Stimulated activated naive B cell treated with anti-CD40 and anti-IgM and Interleukin-4, amounts not matched to agents 10 μg/mL and 1 μg/mL and 100 μg/mL, for 72 hours (primary cell): ENCODE measurements around the gene FBXO9.
"Not testable (repeated sequence)": the region's sequence is repeated elsewhere in the genome, so short reads cannot be mapped to it uniquely, and the experiment has no call there.

Experiments used
- ATAC-seq, 2 donors: fragments of 150-1000 bp; cut with Tn5 transposase; replicated peaks; 2 replicates each; pipeline ENCODE4 v1.10.0; 2021; ENCODE audit warnings: moderate library complexity in 1 of 2
- DNase-seq: peaks from one replicate; pipeline ENCODE4 v3.0.0; 2021
- H3K27ac Mint-ChIP-seq: one replicate; pipeline ENCODE4 v1.8.0; 2022; ENCODE audit warnings: mild to moderate bottlenecking, mixed read lengths
- H3K27me3 Mint-ChIP-seq, 2 donors: one replicate each; pipeline ENCODE4 v1.8.0; 2022; ENCODE audit warnings: mixed read lengths in 2 of 2
- H3K36me3 Mint-ChIP-seq, 2 donors: one replicate each; pipeline ENCODE4 v1.8.0; 2022; ENCODE audit warnings: mixed read lengths in 2 of 2, mild to moderate bottlenecking in 1 of 2
- H3K4me1 Mint-ChIP-seq, 2 donors: one replicate each; pipeline ENCODE4 v1.8.0; 2022; ENCODE audit warnings: mixed read lengths in 2 of 2, mild to moderate bottlenecking in 1 of 2
- H3K4me3 Mint-ChIP-seq, 2 donors: one replicate each; pipeline ENCODE4 v1.8.0; 2022; ENCODE audit warnings: mild to moderate bottlenecking in 2 of 2, mixed read lengths in 2 of 2, moderate library complexity in 1 of 2
- H3K9me3 Mint-ChIP-seq, 2 donors: one replicate each; pipeline ENCODE4 v1.8.0; 2022; ENCODE audit warnings: mixed read lengths in 2 of 2, mild to moderate bottlenecking in 1 of 2

Gene FBXO9

GRCh38 chr6:53038141-53038540 lies 27.1 kb upstream of the FBXO9 start:
- H3K4me1 Mint-ChIP-seq = no peaks in the 10 kb centered on the region

DNA sequence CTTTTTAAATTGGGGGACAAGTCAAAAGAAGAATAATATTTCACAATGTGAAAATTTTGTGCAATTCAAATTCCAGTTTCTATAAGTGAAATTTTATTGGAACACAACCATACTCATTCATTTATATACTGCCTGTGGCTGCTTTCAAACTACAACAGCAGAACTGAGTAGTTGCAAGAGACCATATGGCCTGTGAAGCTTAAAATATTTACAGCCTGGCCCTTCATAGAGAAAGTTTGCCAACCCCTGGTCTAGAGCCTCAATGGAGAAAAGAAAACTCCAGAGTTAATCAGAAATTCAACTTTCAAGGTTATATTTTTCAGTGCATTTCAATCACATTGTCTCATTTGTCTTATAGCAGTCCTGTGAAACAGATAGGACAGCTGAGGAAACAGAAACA lies 26.6 kb upstream of the FBXO9 start:
- no peak overlapping the region for H3K27ac Mint-ChIP-seq
- no peak for DNase-seq
- no peaks in the 10 kb centered on the region for H3K9me3 Mint-ChIP-seq
- peaks cover 30 to 42% of the 10 kb centered on the region in 2 donors for H3K36me3 Mint-ChIP-seq
- ATAC-seq = no peak
- no peak overlapping the region for H3K4me3 Mint-ChIP-seq
- no peaks in the 10 kb centered on the region for H3K27me3 Mint-ChIP-seq
- no peaks in the 10 kb centered on the region for H3K4me1 Mint-ChIP-seq

More at GRCh38 chr6:53038141-53038540, 27.1 kb upstream of the FBXO9 start:
- ATAC-seq (no peak), DNase-seq (no peak)
- no peaks in the 10 kb centered on the region for H3K27me3 Mint-ChIP-seq
- H3K36me3 Mint-ChIP-seq = peaks cover 33 to 42% of the 10 kb centered on the region in 2 donors
- no peak overlapping the region for H3K27ac Mint-ChIP-seq
- H3K4me3 Mint-ChIP-seq = no peak overlapping the region
- no peaks in the 10 kb centered on the region for H3K9me3 Mint-ChIP-seq

DNA sequence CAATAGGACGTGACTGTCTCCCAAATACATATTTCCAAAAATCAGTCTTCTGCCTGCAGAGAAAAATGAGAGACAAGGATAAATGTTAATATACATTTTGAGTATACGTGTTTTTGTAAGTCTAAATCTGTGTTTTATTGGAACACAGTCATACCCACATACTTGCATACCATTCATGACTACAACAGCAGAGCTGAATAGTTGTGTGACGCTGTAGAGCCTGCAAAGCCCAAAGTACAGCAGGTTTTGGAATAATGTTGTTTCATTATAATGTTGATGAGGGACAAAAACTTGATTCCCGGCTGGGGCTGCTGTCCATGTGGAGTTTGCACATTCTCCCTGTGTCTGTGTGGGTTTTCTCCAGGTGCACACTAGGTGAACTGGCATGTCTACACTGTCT lies 23.8 kb upstream of the FBXO9 start:
- Mint-ChIP-seq H3K4me3 (no peak overlapping the region), H3K27ac (no peak overlapping the region), H3K4me1 (no peaks in the 10 kb centered on the region), H3K36me3 (peaks cover 23 to 30% of the 10 kb centered on the region in 2 donors), H3K9me3 (no peaks in the 10 kb centered on the region), H3K27me3 (no peaks in the 10 kb centered on the region)
- DNase-seq (no peak), ATAC-seq (no peak)

DNA sequence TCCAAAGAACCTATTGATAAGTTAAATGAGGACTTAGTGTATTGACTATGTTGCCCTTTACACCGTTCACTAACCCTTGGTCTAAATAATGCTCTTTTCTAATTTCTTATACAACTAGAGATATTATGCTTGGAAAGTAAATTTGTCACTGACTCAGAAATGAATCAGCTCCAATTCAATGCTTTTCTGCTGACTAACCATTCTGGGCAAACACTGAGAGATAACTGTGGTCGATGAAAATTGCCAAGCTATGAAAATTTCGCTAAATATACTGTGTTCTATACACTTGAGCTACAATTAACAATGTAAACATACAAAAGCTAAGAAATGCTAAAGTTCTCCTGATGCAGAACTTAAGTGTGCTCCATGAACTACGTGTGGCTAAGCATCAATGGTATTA lies 23.1 kb upstream of the FBXO9 start:
- no peak overlapping the region for H3K4me3 Mint-ChIP-seq
- H3K9me3 Mint-ChIP-seq = no peaks in the 10 kb centered on the region
- H3K36me3 Mint-ChIP-seq = peaks cover 20 to 26% of the 10 kb centered on the region in 2 donors
- DNase-seq (no peak), ATAC-seq (no peak)
- H3K4me1 Mint-ChIP-seq = peaks cover 0 to 2% of the 10 kb centered on the region in 2 donors
- no peak overlapping the region for H3K27ac Mint-ChIP-seq
- H3K27me3 Mint-ChIP-seq = no peaks in the 10 kb centered on the region

DNA sequence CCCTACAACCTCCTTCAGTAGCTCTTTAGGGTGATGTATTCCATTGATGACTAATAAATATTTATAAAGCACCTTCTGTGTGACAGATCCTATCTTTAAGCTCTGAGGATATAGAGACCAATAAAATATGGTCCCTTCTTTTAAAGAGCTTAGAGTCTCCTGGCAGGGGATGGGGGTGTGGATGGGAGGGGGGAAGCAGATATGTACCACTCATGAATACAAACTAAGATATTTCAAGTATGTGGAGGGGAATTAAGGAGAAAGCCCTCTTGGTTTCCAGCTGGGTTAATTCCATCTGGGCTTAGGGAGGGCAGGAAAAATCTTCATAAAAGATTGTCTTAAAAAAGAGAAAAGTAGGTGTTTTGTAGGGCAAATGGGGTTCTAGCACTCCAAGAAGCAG lies 21.6 kb upstream of the FBXO9 start:
- DNase-seq (no peak), ATAC-seq (no peak)
- Mint-ChIP-seq H3K4me1 (peaks cover 4 to 10% of the 10 kb centered on the region in 2 donors), H3K27ac (no peak overlapping the region), H3K27me3 (no peaks in the 10 kb centered on the region), H3K36me3 (peaks cover 18 to 24% of the 10 kb centered on the region in 2 donors), H3K4me3 (no peak overlapping the region), H3K9me3 (no peaks in the 10 kb centered on the region)

- H3K36me3 Mint-ChIP-seq = peaks cover 18 to 22% of the 10 kb centered on the region in 2 donors
- H3K27me3 Mint-ChIP-seq = no peaks in the 10 kb centered on the region
- H3K27ac Mint-ChIP-seq = no peak overlapping the region
- no peaks in the 10 kb centered on the region for H3K9me3 Mint-ChIP-seq
- ATAC-seq (no peak), DNase-seq (no peak)
- no peak overlapping the region for H3K4me3 Mint-ChIP-seq
- H3K4me1 Mint-ChIP-seq = peaks cover 7 to 15% of the 10 kb centered on the region in 2 donors
Observed at GRCh38 chr6:53044071-53044470, 21.1 kb upstream of the FBXO9 start.

DNA sequence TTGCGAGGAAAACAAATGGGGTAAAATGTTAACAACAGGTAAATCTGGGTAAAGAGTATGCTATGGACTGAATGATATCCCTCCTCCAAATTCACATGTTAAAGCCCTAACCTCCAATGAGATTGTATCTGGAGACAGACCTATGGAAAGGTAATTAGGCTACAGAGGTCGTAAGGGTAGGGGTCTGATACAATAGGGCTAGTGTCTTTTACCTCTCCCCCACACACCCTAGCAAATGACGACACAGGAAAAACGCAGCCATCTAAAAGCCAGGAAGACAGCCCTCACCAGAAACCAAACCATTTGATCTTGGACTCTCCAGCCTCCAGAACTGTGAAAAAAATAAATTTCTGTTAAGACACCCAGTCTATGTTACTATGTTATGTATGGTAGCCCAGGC lies 20.6 kb upstream of the FBXO9 start:
- Mint-ChIP-seq H3K4me3 (no peak overlapping the region), H3K4me1 (peaks cover 7 to 15% of the 10 kb centered on the region in 2 donors)
- no peak for ATAC-seq

DNA sequence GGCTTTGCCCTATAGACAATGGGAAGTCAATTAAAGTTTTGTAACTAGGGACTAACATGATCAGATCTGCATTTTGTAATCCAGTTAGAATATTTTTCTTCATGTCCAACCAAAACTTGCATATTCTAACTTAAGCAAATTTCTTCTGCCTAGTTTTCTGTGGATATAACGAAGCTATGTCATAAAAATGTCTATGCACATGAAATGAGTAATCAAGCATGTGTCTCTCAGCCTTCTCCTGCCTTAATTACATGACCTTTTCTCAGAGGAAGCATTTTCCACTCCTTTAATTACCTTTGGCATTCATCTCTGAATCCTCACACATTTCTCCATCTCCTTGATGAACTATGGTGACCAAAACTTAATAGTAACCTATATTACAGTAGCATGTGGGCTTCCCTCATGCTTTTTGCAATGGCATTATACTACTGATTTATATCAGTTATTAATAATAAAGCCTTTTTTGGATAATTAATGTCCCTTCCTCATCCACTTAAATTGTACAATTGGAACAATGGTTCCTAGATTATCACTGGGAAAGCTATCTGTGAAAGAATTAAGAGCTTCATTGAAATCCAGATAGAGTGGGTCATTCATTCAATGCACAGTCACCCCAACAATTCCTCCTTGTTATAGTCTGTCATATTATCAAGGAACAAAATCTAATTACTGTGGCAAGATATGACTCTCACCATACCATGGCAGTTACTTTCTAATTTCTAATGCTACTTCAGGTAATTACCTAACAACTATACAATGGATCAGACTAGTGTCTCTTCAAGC lies 19.1 kb upstream of the FBXO9 start:
- no peak for DNase-seq
- no peaks in the 10 kb centered on the region for H3K27me3 Mint-ChIP-seq
- no peaks in the 10 kb centered on the region for H3K9me3 Mint-ChIP-seq
- ATAC-seq = no peak
- peaks cover 7 to 15% of the 10 kb centered on the region in 2 donors for H3K4me1 Mint-ChIP-seq
- H3K36me3 Mint-ChIP-seq = peaks cover 2 to 5% of the 10 kb centered on the region in 2 donors
- H3K27ac Mint-ChIP-seq = no peak overlapping the region
- H3K4me3 Mint-ChIP-seq = no peak overlapping the region

More for the DNA sequence above, 20.6 kb upstream of the FBXO9 start:
- peaks cover 14 to 17% of the 10 kb centered on the region in 2 donors for H3K36me3 Mint-ChIP-seq
- no peak for DNase-seq
- no peak overlapping the region for H3K27ac Mint-ChIP-seq
- no peaks in the 10 kb centered on the region for H3K9me3 Mint-ChIP-seq
- no peaks in the 10 kb centered on the region for H3K27me3 Mint-ChIP-seq

GRCh38 chr6:53048431-53049195 lies 16.6 kb upstream of the FBXO9 start:
- peaks cover 7 to 18% of the 10 kb centered on the region in 2 donors for H3K4me1 Mint-ChIP-seq
- peak overlapping the region in 1 of 2 donors; percentile 6 for H3K4me3 Mint-ChIP-seq
- DNase-seq (no peak), ATAC-seq (peak; percentile 65 to 68)
- H3K36me3 Mint-ChIP-seq = peaks cover 12% of the 10 kb centered on the region in 2 donors
- peak overlapping the region; percentile 2 for H3K27ac Mint-ChIP-seq
- peaks cover 0 to 2% of the 10 kb centered on the region in 2 donors for H3K9me3 Mint-ChIP-seq
- H3K27me3 Mint-ChIP-seq = no peaks in the 10 kb centered on the region

- Mint-ChIP-seq H3K27ac (no peak overlapping the region), H3K4me3 (no peak overlapping the region), H3K27me3 (no peaks in the 10 kb centered on the region), H3K36me3 (peaks cover 10 to 17% of the 10 kb centered on the region in 2 donors), H3K9me3 (peaks cover 0 to 2% of the 10 kb centered on the region in 2 donors), H3K4me1 (peaks cover 8 to 26% of the 10 kb centered on the region in 2 donors)
- no peak for ATAC-seq
- no peak for DNase-seq
Observed at GRCh38 chr6:53049415-53049814, 15.8 kb upstream of the FBXO9 start.

DNA sequence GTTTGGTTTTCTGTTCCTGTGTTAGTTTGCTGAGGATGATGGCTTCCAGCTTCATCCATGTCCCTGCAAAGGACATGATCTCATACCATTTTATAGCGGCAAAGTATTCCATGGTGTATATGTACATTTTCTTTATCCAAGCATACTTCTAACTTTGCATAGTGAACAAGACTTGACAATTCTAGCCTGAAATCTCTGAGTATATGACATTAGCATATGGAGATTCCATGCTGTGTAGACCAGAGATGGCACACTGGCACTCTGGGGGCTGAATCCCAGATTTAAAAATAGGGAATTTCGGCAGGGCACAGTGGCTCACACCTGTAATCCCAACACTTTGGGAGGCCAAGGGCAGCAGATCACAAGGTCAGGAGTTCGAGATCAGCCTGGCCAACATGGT lies 13.1 kb upstream of the FBXO9 start:
- peaks cover 14 to 41% of the 10 kb centered on the region in 2 donors for H3K4me1 Mint-ChIP-seq
- not testable (repeated sequence) for H3K27ac Mint-ChIP-seq, H3K27me3 Mint-ChIP-seq, DNase-seq, ATAC-seq, H3K4me3 Mint-ChIP-seq, H3K9me3 Mint-ChIP-seq
- H3K36me3 Mint-ChIP-seq = peaks cover 8 to 18% of the 10 kb centered on the region in 2 donors

- Mint-ChIP-seq H3K4me1 (peaks cover 19 to 41% of the 10 kb centered on the region in 2 donors), H3K4me3 (no peak overlapping the region), H3K27me3 (no peaks in the 10 kb centered on the region), H3K27ac (peak overlapping the region; percentile 25), H3K36me3 (peaks cover 8 to 18% of the 10 kb centered on the region in 2 donors), H3K9me3 (peaks cover 0 to 2% of the 10 kb centered on the region in 2 donors)
- ATAC-seq (no peak), DNase-seq (no peak)
Observed at GRCh38 chr6:53054532-53054931, 10.7 kb upstream of the FBXO9 start.

GRCh38 chr6:53055873-53056272 lies 9.3 kb upstream of the FBXO9 start:
- Mint-ChIP-seq H3K27ac (no peak overlapping the region), H3K36me3 (peaks cover 8 to 18% of the 10 kb centered on the region in 2 donors), H3K9me3 (peaks cover 0 to 2% of the 10 kb centered on the region in 2 donors), H3K4me1 (peaks cover 27 to 54% of the 10 kb centered on the region in 2 donors), H3K4me3 (no peak overlapping the region), H3K27me3 (no peaks in the 10 kb centered on the region)
- ATAC-seq = no peak
- DNase-seq = no peak

GRCh38 chr6:53056273-53056672 lies 8.9 kb upstream of the FBXO9 start:
- H3K4me3 Mint-ChIP-seq = no peak overlapping the region
- H3K9me3 Mint-ChIP-seq = peaks cover 0 to 2% of the 10 kb centered on the region in 2 donors
- H3K27me3 Mint-ChIP-seq = no peaks in the 10 kb centered on the region
- no peak overlapping the region for H3K27ac Mint-ChIP-seq
- peak in 1 of 2 donors; percentile 45 for ATAC-seq
- H3K36me3 Mint-ChIP-seq = peaks cover 8 to 16% of the 10 kb centered on the region in 2 donors
- no peak for DNase-seq
- H3K4me1 Mint-ChIP-seq = peaks cover 28 to 57% of the 10 kb centered on the region in 2 donors
